ENCODE measurements around the gene MBD1. TPM values are rescaled to one million over a fixed set of nuclear protein-coding genes. Genes with fewer than 3 reads are reported as not detected.
"Not testable (repeated sequence)": the region's sequence is repeated elsewhere in the genome, so short reads cannot be mapped to it uniquely, and the experiment has no call there.

Gene MBD1
- total RNA-seq, 6 donors from 2014 or later, result 57.6 to 150 (median 72.9) TPM

- DNase-seq, result no peak
- H3K36me3 ChIP-seq, result no peaks in the 10 kb centered on the region
- no peaks in the 10 kb centered on the region for H3K4me1 ChIP-seq
- WGBS, 2 donors, result 70 to 84% methylated on average over 4 of the region's 4 CpGs
- ATAC-seq (ENCODE audit: low FRiP score in 2 of 2), result peak in 1 of 2 donors; percentile 24
- no peak overlapping the region for H3K4me3 ChIP-seq
- TF ChIP-seq EP300 (IDR thresholded peaks at IDR 0.05) (no peak), CTCF (IDR thresholded peaks at IDR 0.05) (no peak), POLR2AphosphoS5 (IDR thresholded peaks at IDR 0.05) (no peak), POLR2A (IDR thresholded peaks at IDR 0.05) (no peak)
- no peak overlapping the region for H3K27ac ChIP-seq
- H3K9me3 ChIP-seq, result no peaks in the 10 kb centered on the region
- H3K27me3 ChIP-seq, result no peaks in the 10 kb centered on the region
Observed at GRCh38 chr18:50231621-50232020, 49.7 kb downstream of the MBD1 start.

GRCh38 chr18:50220249-50220648 is 61.1 kb downstream of the MBD1 start:
- H3K27me3 ChIP-seq; H3K4me3 ChIP-seq; H3K36me3 ChIP-seq; H3K4me1 ChIP-seq; DNase-seq; H3K27ac ChIP-seq; ATAC-seq (ENCODE audit: low FRiP score in 2 of 2): not testable (repeated sequence)
- peaks cover 3 to 15% (median 10%) of the 10 kb centered on the region in 4 donors for H3K9me3 ChIP-seq
- WGBS, 2 donors, result 68 to 85% methylated on average over 4 of the region's 4 CpGs

Small RNA genes within 50 kb of the gene (small RNA-seq; reads per million reads assigned to genes)
- 0 to 0.29 (median 0.14) reads per million in 4 donors for gene RNA5SP458

Other genes starting within 250 kb of the MBD1 start
- 10 to 100 TPM; 25.4 to 95.2 (median 49.6) TPM for gene MYO5B, start 86.4 kb downstream of the MBD1 start, total RNA-seq
- gene CFAP53, start 15.0 kb downstream of the MBD1 start, total RNA-seq, result 10 to 100 TPM in 1 of 6 donors, 1 to 10 TPM in 4, under 1 TPM in 1; 0.34 to 13.6 (median 2.0) TPM
- gene CXXC1, start 6.2 kb upstream of the MBD1 start, total RNA-seq, result 100 to 1,000 TPM in 1 of 6 donors, 10 to 100 TPM in 5; 49.6 to 247 (median 85.4) TPM
- 1 to 10 TPM in 2 of 6 donors, under 1 TPM in 2, not detected in 2; 0.46 to 2.5 (median 1.1) TPM for gene SKA1, start 93.5 kb upstream of the MBD1 start, total RNA-seq